Stimulated activated CD4-positive, alpha-beta T cell treated with anti-CD3 and anti-CD28 coated beads, TNF-alpha, amount 100 ng/mL, for 24 hours (primary cell): ENCODE measurements around the gene ZNF132.

ENCODE experiments used
- DNase-seq, 3 experiments: peaks; one replicate each; pipeline ENCODE4 v3.0.0-alpha.2; 2020; ENCODE audit warnings: low read depth in 3 of 3

The ZNF132 gene

DNA sequence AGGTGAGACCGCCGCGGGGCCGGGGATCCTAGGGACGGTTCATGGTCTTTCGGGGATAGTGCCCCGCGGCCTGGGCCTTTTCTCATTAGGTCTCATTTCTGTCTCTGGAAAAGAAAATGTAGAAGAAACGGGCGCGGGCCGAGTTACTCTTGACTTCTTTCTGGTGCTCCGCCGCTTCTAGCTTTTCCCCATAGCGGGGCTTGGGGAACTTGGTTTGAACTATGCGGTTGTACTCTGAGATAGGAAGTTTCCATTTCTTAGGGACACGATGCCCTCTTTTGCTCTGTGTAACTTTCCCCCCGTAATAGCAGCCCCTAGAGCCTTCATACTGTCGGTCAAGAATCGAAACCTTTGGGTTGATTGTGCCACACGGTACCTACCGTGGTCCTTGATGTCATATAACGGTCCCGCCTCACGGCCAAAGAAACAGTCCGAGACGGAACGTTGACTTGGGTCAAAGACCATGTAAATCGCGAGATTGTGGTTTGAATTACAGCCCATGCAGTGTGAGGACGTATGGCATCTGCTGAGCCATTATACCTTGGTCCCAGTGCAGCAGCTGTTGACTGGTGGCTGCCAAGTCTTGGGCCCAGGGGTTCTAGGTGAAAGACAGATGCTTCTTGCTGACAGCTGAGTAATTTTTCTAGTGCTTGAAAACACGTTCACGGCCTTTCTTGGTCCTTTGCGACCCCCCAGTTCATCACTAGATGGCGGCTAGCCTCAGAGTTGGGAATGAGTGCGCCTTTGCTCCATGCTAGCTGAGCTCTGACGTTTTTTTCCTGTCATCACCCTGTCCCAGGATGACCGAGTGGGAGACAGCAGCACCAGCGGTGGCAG, 52.4 kb downstream of the ZNF132 start:
- no peak for DNase-seq

DNA sequence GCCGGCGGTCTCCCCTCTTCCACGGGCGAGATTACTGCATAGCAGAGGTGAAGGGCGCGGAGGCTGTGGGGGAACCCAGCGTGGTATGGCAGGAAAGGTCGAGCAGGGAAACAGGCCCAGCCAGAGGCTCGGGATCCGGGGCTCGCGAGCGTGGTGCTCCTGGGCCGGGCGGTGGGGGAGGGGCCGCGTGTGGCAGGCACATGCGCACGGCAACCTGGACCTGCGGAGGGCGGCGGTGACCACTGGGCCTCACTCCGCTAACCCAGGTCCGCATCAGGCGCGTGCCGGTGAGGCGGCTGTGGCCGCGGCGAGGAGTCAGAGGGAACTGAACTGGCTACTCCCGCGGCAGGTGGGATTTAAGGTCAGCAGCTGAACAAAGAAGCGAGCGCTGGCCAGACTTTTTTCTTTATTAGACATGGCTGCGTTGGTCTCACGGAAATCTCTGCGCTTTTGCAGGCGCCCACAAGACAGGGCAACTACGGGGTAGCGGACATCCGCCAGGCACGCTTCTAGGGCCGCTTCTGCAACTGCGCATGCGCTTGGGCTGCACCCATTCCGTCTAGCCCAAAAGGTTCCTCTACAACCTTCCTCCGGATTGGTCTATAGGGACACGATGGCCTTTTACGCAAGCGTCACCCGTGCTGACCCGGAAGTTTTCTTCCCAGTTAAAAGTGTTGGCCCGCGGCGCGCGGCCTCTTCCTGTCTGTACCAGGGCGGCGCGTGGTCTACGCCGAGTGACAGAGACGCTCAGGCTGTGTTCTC, 53.2 kb downstream of the ZNF132 start, which contains the start of gene RPS5:
TSS of gene RPS5 (plus strand) at position 694 of the 762 bp plus-strand sequence. CDS start 869 bp downstream, outside the sequence.
- peak; percentile 90 to 96 (median 93) for DNase-seq

DNA sequence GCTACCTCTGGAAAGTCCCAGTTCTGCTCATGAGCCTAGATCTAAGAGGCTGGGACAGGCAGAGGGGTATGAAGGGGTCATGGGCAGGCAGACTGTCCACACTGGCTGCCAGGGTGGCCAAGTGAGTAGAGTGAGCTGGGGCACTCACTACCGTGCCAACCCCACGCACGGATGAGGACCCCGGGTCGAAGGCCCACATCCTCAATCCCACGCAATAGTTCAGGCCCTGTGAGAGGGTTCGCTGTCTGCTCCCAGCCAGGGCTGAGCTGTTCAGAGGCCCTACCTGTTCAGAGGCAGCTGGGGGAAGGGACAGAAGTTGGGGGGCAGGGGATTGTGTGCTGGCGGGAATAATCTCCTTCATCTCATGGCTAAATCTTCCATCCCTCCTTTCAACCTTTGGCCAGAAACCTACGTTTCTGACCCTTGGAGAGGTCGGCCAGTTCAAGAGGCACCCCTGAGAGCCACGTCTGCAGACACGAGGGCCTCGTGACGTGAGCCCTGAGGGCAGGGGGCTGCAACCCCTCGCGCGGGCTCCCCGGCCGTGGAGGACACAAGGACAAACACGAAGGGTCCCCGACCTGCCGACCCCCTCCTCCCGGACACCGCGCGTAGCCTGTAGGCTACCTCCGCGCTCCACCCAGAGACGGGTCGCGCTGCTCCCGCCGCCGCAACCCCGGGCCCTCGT, 53.9 kb downstream of the ZNF132 start:
- DNase-seq = no peak

DNA sequence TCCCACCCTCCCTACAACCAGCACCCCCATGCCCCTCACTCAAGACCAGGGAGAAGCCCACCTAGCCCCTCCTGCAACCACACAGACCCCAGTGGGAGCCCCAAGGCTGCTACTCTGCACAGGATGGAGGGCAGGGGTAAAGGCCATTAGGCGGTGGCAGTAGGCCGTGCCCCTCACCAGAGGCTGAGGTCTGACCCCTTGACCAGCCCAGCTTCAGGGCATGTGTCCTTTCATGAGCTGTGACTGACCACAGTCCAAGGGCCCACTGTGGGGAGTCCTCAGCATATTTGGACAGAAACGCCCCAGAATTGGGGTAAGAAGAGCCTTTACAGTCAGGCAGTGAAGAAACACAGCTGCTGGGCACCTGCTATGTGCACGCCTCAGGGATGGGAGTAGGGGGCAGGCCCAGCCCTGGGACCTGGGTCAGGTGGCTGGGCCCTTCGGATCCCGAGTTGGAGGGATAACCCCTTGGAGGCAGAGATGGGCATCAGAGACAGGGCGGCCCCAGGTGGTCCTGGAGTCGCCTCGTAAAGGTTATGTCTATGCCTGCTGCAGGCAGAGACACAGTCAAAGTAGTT, 54.6 kb downstream of the ZNF132 start:
- DNase-seq = no peak

GRCh38 chr19:58382997-58383603, 56.9 kb downstream of the ZNF132 start:
- no peak for DNase-seq
